GM18951 (cell line): ENCODE results near the gene EHMT1.
A peak's percentile ranks its signal among the peaks of the same experiment; 100 is the strongest.
"Not testable (repeated sequence)": the region's sequence is repeated elsewhere in the genome, so short reads cannot be mapped to it uniquely, and the experiment has no call there.

ENCODE experiments used
- POLR2A ChIP-seq: IDR thresholded peaks from 4 replicates; pipeline ENCODE4 v1.6.1; 2011; ENCODE audit warnings: mild to moderate bottlenecking; ENCODE audit not compliant: insufficient read length, insufficient read depth; ENCODE audit errors: extremely low read depth
- in situ Hi-C: fragments of 300-500 bp; cut with MboI; formaldehyde crosslinking; loops from one replicate; pipeline ENCODE4 v1.12.0; 2022; ENCODE audit warnings: low sequenced_read_pairs, mixed read lengths, inconsistent platforms; ENCODE audit not compliant: unreplicated experiment

The EHMT1 gene

DNA sequence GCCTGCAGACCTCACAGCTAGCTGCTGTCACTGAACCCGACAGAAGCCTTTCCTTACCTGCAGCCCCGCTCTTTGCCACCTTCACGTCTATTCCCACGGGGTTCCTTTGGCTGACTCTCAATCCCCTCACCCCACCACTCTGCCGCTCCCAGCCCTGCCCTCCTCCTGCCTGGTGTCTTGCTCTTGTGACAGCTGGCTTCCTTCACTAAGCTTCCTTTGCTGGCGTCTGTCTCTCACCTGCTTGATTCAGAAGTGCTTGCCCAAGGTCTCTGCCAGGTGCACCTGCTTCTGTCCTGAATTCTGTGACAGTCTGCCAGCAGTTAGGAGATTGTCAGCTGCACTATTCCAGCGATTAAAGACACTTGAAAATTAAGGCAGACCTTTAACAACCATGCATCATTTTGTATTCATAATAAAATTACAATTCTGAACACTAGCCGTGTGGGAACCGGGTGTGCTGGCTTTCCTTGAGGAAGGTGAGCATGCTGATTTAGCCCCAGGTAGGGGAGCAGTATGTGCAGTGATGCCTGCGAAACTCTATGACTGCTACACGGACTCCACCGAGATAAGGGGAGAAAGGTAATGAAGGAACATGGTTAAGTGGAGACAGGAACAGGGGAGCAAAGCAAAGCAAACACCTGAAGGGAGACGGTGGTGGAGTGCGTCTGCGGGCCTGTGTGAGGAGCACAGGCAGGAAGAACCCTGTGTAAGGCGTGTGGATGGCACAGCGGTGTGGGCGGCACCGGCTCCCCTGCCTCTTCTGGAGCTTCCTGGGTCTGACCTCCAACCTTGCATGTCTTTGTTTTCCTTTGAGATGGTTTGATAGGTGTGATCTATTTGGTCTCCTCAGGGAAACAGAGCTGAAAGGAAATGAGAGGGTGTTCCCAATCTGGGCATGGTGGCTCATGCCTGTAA, 178.7 kb downstream of the EHMT1 start:
- no peak for TF ChIP-seq POLR2A
- in situ Hi-C loops = no loop called here

DNA sequence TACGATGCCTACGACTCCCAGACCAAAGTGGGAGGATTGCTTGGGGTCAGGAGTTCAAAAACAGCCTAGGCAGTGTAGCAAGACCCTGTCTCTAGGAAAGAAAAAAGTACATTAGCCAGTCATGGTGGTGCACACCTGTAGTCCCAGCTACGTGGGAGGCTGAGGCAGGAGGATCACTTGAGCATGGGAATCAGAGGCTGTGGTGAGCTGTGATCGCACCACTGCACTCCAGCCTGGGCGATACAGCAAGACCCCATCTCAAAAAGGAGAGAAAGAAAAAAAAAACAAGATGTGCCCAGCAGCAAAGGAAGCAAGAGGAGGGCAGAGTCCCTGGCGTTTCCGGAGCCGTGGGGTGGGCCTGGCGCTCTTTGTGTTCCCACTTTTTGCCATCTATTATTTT, 179.3 kb downstream of the EHMT1 start:
- in situ Hi-C loops = no loop called here
- TF ChIP-seq POLR2A = no peak

DNA sequence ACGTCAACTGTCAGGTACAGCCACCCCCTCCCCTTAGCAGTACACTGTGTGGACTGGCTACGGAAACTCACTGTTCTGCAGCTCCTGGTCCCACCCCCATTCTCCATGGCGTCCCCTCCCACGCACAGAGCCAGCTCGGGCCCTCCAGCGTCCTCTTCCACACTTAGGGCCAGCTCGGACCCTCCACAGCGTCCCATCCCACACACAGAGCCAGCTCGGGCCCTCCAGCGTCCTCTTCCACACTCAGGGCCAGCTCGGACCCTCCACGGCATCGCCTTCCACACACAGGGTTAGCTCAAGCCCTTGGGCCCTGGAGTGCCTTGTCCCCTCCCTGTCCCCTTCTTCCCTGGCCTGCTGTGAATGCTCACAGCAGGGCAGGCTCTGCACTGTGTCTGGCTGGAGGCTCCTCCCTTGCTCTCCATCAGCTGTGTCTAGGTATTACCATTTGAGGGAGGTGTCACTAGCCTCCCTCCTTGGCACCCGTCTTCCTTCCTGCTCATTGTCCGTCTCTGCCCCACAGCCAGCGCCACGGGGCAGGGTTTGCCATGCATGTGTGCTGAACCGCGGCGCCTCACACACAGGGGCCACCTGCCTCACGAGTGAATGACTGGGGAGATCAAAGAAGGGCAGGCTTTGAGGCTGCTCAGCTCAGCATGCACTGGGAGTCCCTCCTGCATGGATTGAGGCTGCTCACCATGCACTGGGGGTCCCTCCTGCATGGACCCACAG, 180.3 kb downstream of the EHMT1 start:
- in situ Hi-C loops = no loop called here
- TF ChIP-seq POLR2A = no peak

DNA sequence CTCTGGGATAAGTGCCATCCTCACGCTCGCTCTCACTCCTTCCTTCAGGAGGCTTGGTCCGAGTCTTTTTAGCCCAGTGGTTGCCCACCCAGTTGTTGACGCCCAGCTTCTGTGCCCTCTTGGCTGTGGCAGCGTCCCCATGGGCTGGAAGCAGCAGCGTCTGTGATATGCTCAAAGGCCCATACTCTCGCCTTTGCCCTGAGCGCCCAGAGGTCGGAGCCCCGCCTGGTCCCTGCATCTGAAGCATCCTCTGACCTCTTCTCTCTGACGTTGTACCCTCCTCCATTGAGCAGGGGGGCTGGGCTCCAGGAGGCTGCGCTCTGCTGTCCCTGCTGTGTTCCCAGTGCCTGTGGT, 180.8 kb downstream of the EHMT1 start:
- in situ Hi-C loops = no loop called here
- no peak for TF ChIP-seq POLR2A

DNA sequence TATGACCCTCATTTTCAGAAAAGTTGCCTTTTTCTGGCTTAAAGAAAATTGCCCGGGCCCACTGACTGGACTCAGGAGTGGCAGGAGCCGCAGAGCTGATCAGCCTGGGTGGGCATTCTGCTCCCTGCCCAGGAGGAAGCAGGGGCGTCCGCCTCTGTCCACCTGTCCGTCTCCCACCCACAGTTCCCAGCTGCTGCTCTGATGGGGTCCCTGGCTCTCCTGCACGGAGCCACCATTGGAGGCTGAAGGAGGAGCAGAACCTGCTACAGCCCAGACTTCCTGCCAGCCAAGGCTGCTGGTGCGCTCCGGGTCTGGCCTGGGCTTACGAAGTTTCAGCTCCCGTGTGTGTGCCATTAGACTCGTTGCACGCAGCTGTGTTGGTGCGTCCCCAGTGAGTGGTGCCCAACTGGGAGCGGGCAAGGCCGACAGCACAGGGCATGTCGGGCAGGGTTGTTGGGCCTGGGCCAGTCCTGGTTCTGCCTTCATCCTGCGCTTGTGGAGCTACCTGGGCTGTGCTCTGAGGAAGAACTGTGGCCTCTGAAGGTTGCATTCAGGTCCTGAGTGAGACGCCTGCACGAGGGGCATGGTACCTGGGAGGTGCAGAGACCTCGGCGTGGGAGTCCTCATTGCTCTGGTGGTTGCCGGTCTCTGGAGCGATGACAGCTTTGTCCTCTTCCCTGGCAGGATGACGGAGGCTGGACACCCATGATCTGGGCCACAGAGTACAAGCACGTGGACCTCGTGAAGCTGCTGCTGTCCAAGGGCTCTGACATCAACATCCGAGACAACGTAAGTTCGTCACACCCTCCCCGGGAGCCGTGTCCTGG, 181.6 kb downstream of the EHMT1 start:
- peak; percentile 12 for TF ChIP-seq POLR2A
- in situ Hi-C loops = no loop called here

DNA sequence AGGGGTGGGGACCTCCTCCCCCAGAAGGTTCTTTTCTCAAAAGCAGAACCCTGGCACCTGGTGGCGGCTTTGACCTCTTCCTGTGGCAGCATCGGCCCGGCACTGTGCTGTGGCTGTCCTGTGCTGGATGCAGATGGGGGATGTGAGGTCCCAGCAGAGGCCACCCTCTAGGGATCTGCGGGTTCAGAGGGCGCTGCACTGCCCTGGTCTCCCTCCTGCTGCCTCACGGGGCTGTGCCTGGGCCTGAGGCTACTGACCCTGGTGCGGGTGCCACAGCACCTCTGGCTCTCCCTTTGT, 182.2 kb downstream of the EHMT1 start:
- in situ Hi-C loops = no loop called here
- TF ChIP-seq POLR2A = no peak

DNA sequence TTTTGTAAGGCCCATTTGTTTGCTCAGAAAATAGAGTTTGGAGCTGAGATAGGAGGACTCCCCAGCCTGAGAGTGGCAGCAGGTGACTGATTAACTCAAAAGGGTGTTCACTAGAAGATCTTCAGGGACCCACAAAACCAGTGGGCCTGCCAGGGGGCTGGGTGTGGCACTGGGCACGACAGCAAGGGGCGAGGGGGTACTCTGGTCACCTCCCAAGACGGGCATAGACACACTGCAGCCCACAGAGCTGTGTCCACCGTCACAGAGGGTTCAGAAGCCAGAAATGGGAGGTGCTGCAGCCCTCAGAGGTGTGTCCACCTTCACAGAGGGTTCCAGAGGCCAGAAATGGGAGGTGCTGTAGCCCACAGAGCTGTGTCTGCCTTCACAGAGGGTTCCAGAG, 183.2 kb downstream of the EHMT1 start:
- in situ Hi-C loops = no loop called here
- TF ChIP-seq POLR2A = no peak

DNA sequence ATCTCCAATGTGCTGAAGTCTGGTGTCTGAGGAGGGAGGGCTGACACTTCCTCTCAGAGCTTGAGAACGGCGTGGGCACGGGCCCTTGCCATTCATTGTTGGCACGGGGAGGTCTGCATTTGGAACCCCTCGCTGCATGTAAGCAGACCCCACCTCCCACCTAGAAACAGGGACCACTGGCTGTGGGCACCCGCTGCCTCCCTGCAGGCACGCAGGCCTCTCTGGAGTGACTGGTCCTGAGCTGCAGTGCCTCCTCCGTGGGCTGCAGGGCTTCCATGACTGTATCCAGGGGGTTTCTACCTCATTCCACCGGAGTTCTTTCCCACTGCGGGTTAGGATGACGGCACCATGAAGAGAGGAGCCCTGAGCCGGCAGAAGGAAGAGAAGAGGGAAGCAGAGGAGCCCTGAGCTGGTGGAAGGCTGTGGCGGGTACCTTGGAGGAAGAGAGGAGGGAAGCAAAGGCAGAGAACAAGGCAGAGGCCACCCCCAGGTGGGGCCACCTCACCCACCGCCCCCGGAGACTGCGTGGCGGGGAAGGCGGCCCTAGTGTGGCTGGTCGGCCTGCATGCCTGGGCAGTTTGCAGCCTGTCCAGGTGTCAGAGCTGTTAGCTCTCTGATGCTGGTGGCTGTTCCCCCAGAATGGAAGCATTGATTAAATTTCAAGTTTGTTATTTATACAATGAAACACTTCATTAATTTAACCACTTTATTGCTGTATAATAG, 183.9 kb downstream of the EHMT1 start:
- no peak for TF ChIP-seq POLR2A
- in situ Hi-C loops = no loop called here

DNA sequence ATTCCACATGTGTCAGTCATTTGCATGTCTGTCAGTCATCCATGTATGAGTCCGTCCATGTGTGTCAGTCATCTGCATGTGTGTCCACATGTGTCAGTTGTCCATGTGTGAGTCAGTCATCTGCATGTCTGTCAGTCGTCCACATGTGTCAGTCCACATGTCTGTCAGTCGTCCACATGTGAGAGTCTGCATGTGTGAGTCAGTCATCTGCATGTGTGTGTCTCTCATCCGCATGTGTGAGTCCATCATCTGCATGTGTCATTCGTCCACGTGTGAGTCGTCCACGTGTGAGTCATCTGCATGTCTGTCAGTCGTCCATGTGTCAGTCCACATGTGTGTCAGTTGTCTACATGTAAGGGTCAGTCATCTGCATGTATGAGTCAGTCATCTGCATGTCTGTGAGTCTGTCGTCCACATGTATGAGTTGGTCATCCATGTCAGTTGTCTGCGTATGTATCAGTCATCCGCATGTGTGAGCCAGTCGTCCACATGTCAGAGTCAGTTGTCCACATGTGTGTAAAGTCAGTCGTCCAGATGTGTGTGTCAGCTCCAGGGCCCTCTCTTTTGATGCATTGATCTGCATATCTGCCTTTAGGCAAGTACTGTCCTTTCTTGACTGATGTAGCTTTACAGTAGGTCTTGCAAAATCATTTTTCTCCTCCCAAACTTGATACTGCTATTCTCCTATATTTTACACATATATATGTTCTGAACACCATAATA, 186.3 kb downstream of the EHMT1 start:
- no peak for TF ChIP-seq POLR2A

DNA sequence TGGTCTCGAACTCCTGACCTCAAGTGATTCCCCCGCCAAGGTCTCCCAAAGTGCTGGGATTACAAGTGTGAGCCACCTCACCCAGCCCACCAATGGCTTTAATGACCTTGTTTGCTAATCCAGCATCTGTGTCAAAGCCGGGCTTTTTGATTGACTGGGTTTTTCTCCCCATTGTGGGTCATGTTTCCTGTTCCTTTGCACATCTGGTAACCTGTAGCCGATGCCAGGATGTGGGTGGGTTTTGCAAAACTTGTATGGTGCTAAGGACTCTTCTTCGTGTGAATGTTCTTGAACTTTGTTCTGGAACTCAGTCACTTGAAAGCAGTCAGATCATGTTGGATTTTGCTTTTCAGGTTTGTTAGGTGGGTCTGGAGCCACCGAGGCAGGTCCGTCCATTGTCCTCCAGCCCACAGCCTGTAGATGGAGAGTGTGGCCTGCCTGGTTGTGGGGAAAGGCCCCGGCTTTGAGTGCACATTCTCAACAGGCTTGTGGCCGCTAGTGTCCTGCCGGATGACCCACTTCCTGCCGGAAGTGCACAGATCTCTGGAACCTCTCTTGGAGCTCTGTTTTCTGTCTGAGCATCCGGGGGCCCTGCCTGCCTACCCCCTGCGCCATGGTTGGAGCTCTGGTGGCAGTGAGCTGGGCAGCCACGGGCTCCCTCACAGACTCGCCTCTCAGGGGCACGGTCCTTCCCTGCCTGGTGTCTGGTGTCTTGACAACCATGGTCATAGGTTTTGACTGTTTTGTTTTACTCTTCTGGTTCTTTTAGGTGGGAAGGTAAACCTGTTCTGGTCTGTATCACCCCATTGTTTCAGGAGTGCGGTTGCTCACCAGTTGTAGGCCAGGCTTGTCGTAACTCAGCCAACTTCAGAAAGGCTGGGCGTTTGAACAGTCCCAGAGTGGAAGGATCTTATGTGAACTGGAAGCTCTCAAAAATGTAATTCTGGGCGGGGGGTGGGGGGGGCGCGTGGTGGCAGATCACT, 189.2 kb downstream of the EHMT1 start:
- no peak for TF ChIP-seq POLR2A
- in situ Hi-C loops = no loop called here

More for the DNA sequence above, 186.3 kb downstream of the EHMT1 start:
- in situ Hi-C loops = no loop called here

DNA sequence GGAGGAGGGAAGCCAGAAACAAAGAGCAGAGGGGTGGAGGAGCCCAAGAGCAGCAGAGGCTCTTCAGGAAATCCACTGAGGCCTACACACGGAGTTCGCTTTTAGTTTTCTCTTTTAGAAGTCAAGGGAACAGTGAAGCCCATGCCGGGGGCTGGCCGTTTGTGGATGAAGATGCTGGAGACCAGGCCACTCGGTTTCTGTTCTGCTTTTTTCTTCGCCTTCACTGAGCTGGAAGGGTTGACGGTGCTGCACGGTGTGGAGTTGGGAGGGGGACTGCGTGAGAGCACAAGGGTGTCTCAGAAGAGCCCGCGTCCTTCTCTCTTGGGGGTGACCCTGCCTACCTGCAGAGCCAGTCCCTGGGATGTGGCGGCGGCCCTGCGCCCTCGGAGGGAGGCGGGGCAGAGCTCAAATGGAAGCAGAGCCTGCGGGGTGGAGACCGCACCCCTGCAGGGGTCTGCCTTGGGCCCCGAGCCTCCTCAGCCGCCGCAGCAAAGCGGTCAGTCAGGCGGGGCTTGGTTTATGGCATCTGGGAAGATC, 190.3 kb downstream of the EHMT1 start:
- no peak for TF ChIP-seq POLR2A
- in situ Hi-C loops = no loop called here

DNA sequence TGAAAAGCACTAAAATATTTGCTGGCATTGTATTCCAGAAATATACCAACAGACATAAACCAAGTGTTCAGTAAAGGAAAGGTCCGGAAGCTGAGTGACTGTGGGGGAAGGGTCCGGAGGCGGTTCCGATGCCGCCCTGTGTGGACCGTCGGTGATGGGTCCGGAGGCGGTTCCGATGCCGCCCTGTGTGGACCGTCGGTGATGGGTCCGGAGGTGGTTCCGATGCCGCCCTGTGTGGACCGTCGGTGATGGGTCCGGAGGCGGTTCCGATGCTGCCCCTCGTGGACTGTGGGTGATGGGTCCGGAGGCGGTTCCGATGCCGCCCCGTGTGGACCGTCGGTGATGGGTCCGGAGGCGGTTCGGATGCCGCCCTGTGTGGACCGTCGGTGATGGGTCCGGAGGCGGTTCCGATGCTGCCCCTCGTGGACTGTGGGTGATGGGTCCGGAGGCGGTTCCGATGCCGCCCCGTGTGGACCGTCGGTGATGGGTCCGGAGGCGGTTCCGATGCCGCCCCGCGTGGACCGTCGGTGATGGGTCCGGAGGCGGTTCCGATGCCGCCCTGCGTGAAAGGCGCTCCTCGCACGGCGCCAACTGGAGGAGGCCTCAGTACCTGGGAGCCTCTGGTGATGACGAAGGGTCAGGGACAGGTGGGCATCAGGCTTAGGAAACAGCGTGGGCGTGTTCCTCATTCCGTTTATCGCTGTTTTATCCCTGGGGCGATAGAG, 191.1 kb downstream of the EHMT1 start:
- in situ Hi-C loops = not testable (repeated sequence)
